DOHH2 (cell line): Measurements from ENCODE around the gene MYO10.

Source experiments
- CTCF ChIP-seq: fragments of 200-600 bp; sonication (generic); IDR thresholded peaks from one replicate; pipeline ENCODE4 v1.5.1; 2014; ENCODE audit warnings: antibody characterized with exemption, mild to moderate bottlenecking, low read depth, low read length; ENCODE audit not compliant: poor library complexity, severe bottlenecking
- EZH2phosphoT487 ChIP-seq: fragments of 200-600 bp; sonication (generic); IDR thresholded peaks from 2 replicates; pipeline ENCODE4 v1.6.1; 2017; ENCODE audit warnings: borderline replicate concordance, mild to moderate bottlenecking, antibody characterized with exemption, low read length, moderate library complexity, mixed read lengths

- TF ChIP-seq EZH2phosphoT487 (no peak), CTCF (no peak)
Measured at GRCh38 chr5:16918891-16919671, 17.0 kb downstream of the MYO10 start.
